Neural crest cell (in vitro differentiated cells): ENCODE results near the gene ZDHHC18. TPM values are rescaled to one million over a fixed set of nuclear protein-coding genes. Genes with fewer than 3 reads are reported as not detected.
A peak's percentile ranks its signal among the peaks of the same experiment; 100 is the strongest.

Experiments
- DNase-seq: peaks from one replicate; pipeline ENCODE4 v3.0.0; 2021; ENCODE audit warnings: low read depth, mixed read lengths, low spot score
- H3K27ac Mint-ChIP-seq: one replicate; pipeline ENCODE4 v1.8.0; 2021; ENCODE audit warnings: mild to moderate bottlenecking, mixed read lengths; ENCODE audit not compliant: unreplicated experiment
- H3K27me3 Mint-ChIP-seq: 2 replicates; pipeline ENCODE4 v1.8.0; 2021; ENCODE audit warnings: low read depth, mild to moderate bottlenecking, mixed read lengths
- H3K36me3 Mint-ChIP-seq: 2 replicates; pipeline ENCODE4 v1.8.0; 2021; ENCODE audit warnings: low read depth, mild to moderate bottlenecking, mixed read lengths
- H3K4me1 Mint-ChIP-seq: 2 replicates; pipeline ENCODE4 v1.8.0; 2021; ENCODE audit warnings: mixed read lengths
- H3K4me3 Mint-ChIP-seq: one replicate; pipeline ENCODE4 v1.8.0; 2021; ENCODE audit warnings: mild to moderate bottlenecking, mixed read lengths
- H3K9me3 Mint-ChIP-seq: 2 replicates; pipeline ENCODE4 v1.8.0; 2021; ENCODE audit warnings: mixed read lengths
- CTCF ChIP-seq: fragments of 200-600 bp; sonication (generic); conservative IDR thresholded peaks from 2 replicates; pipeline ENCODE4 v1.5.0; 2021; ENCODE audit warnings: antibody characterized with exemption, mild to moderate bottlenecking
- total RNA-seq: library from RNA; stranded (reverse); gene quantifications from 2 replicates; pipeline ENCODE4 v1.2.1, GENCODE V29; 2021

The ZDHHC18 gene
- total RNA-seq, 1 donor from 2014 or later = 44.3 TPM

- no peak overlapping the region for H3K4me3 Mint-ChIP-seq
- H3K36me3 Mint-ChIP-seq = peaks cover 6% of the 10 kb centered on the region
- TF ChIP-seq CTCF = no peak
- no peak for DNase-seq
- H3K4me1 Mint-ChIP-seq = no peaks in the 10 kb centered on the region
- H3K9me3 Mint-ChIP-seq = no peaks in the 10 kb centered on the region
- H3K27ac Mint-ChIP-seq = peak overlapping the region; percentile 59
- no peaks in the 10 kb centered on the region for H3K27me3 Mint-ChIP-seq
Observed at GRCh38 chr1:26855636-26856035, 29.1 kb downstream of the ZDHHC18 start.

GRCh38 chr1:26856181-26856580 is 29.7 kb downstream of the ZDHHC18 start:
- Mint-ChIP-seq H3K9me3 (no peaks in the 10 kb centered on the region), H3K27ac (no peak overlapping the region), H3K4me3 (no peak overlapping the region), H3K36me3 (peaks cover 6% of the 10 kb centered on the region), H3K27me3 (no peaks in the 10 kb centered on the region), H3K4me1 (peaks cover 2% of the 10 kb centered on the region)
- TF ChIP-seq CTCF = no peak
- no peak for DNase-seq

- H3K4me1 Mint-ChIP-seq = peaks cover 4% of the 10 kb centered on the region
- H3K4me3 Mint-ChIP-seq = no peak overlapping the region
- peaks cover 6% of the 10 kb centered on the region for H3K36me3 Mint-ChIP-seq
- no peak for DNase-seq
- no peaks in the 10 kb centered on the region for H3K27me3 Mint-ChIP-seq
- H3K27ac Mint-ChIP-seq = no peak overlapping the region
- TF ChIP-seq CTCF = no peak
- no peaks in the 10 kb centered on the region for H3K9me3 Mint-ChIP-seq
Observed at GRCh38 chr1:26856604-26857469, 30.3 kb downstream of the ZDHHC18 start.

GRCh38 chr1:26857473-26858060 is 31.1 kb downstream of the ZDHHC18 start:
- Mint-ChIP-seq H3K27ac (no peak overlapping the region), H3K4me3 (no peak overlapping the region), H3K36me3 (peaks cover 6% of the 10 kb centered on the region), H3K9me3 (no peaks in the 10 kb centered on the region), H3K27me3 (no peaks in the 10 kb centered on the region), H3K4me1 (peaks cover 4% of the 10 kb centered on the region)
- TF ChIP-seq CTCF = no peak
- DNase-seq = no peak

GRCh38 chr1:26858160-26858559 is 31.7 kb downstream of the ZDHHC18 start:
- no peak for DNase-seq

More at GRCh38 chr1:26858160-26858559, 31.7 kb downstream of the ZDHHC18 start:
- Mint-ChIP-seq H3K36me3 (peaks cover under 1% of the 10 kb centered on the region), H3K4me1 (peaks cover 4% of the 10 kb centered on the region), H3K27me3 (no peaks in the 10 kb centered on the region), H3K27ac (no peak overlapping the region), H3K9me3 (no peaks in the 10 kb centered on the region), H3K4me3 (peak overlapping the region; percentile 6)
- TF ChIP-seq CTCF = no peak
